PC-3 (cell line): ENCODE data around the gene MYO1F.

Experiments
- EZH2 ChIP-seq: fragments of 300-600 bp; sonication (generic); IDR thresholded peaks from one replicate; pipeline ENCODE4 v1.6.1; 2017; ENCODE audit warnings: antibody characterized with exemption, mild to moderate bottlenecking, low read length; ENCODE audit not compliant: unreplicated experiment
- EZH2phosphoT487 ChIP-seq: fragments of 300-600 bp; sonication (generic); IDR thresholded peaks from 2 replicates; pipeline ENCODE4 v1.6.1; 2018; ENCODE audit warnings: mild to moderate bottlenecking, antibody characterized with exemption, low read length, borderline replicate concordance
- TF ChIP-seq, protein P1 (sequence below): fragments of 300-600 bp; sonication (generic); conservative IDR thresholded peaks from 2 replicates; pipeline ENCODE4 v1.5.1; 2017; ENCODE audit warnings: antibody characterized with exemption, low read depth, mild to moderate bottlenecking, low read length

DNA sequence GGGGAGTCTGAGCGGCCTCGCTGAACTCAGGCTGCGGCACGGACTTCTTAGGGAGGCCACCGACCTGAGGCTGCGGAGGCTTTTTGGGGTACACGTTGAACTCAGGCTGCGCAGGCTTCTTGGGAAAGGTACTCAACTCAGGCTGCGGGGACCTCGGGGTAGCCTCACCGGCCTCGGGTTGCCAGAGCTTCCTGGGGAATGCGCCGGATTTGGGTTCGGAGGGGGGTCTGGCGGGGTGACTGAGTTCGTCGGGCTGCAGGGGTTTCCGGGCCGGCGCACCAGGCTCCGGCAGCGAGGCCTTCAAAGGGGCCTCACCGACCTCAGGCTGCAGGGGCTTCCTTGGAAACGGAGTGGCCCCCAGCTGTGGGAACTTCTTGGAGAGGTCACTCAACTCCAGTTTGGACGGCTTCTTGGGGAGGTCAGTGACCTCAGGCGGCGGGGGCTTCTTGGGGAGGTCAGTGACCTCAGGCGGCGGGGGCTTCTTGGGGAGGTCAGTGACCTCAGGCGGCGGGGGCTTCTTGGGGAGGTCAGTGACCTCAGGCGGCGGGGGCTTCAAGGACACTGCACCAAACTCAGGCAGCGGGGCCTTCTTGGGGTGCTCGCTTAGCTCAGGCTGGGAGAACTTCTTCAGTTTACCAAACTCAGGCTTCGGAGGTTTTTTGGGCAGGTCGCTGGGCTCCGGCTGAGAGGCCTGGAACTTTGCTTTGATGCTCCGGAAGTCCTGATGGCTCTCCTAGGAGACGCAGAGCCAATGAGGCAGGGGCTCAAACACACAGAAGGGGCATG, 78.0 kb downstream of the MYO1F start:
- TF ChIP-seq, protein P1, sequence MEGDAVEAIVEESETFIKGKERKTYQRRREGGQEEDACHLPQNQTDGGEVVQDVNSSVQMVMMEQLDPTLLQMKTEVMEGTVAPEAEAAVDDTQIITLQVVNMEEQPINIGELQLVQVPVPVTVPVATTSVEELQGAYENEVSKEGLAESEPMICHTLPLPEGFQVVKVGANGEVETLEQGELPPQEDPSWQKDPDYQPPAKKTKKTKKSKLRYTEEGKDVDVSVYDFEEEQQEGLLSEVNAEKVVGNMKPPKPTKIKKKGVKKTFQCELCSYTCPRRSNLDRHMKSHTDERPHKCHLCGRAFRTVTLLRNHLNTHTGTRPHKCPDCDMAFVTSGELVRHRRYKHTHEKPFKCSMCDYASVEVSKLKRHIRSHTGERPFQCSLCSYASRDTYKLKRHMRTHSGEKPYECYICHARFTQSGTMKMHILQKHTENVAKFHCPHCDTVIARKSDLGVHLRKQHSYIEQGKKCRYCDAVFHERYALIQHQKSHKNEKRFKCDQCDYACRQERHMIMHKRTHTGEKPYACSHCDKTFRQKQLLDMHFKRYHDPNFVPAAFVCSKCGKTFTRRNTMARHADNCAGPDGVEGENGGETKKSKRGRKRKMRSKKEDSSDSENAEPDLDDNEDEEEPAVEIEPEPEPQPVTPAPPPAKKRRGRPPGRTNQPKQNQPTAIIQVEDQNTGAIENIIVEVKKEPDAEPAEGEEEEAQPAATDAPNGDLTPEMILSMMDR, result no peak
- TF ChIP-seq EZH2, result no peak
- TF ChIP-seq EZH2phosphoT487, result no peak
